Naive thymus-derived CD4-positive, alpha-beta T cell (primary cell): Measurements from ENCODE around the gene KCTD1. TPM values are rescaled to one million over a fixed set of nuclear protein-coding genes. Genes with fewer than 3 reads are reported as not detected.

ENCODE experiments used
- ATAC-seq: fragments of 150-1000 bp; cut with Tn5 transposase; 2 replicates; pipeline ENCODE4 v1.10.0; 2021; ENCODE audit warnings: mild to moderate bottlenecking, moderate library complexity
- CTCF ChIA-PET: fragments of 350-600 bp; sonication (Branson Sonifier 250); formaldehyde crosslinking; loops from one replicate; lab custom pipeline; 2021; ENCODE audit warnings: antibody characterized with exemption; lab: Charles Lee
- POLR2A ChIA-PET: fragments of 350-600 bp; sonication (Branson Sonifier 250); formaldehyde crosslinking; loops from one replicate; lab custom pipeline; 2021; ENCODE audit warnings: antibody characterized with exemption, inconsistent platforms; lab: Charles Lee
- DNase-seq, 9 donors: peaks; one replicate each; pipeline versions ENCODE4 v3.0.0 to v3.0.0-alpha.2; 2020 to 2022; ENCODE audit warnings: mixed read lengths in 1 of 9
- H3K27ac ChIP-seq: one replicate; pipeline ENCODE4 v1.7.0; 2013; ENCODE audit warnings: mild to moderate bottlenecking, low read depth, low read length, moderate library complexity
- H3K27me3 ChIP-seq, 2 donors: one replicate each; pipeline ENCODE4 v1.7.0; 2013; ENCODE audit warnings: low read length in 2 of 2, mild to moderate bottlenecking in 2 of 2, moderate library complexity in 2 of 2; ENCODE audit not compliant: control insufficient read depth in 2 of 2, insufficient read depth in 2 of 2
- H3K36me3 ChIP-seq, 3 experiments: 1 replicate in 2 of 3; 2 replicates in 1 of 3; pipeline ENCODE4 v1.7.0; 2013; ENCODE audit warnings: low read length in 3 of 3, mild to moderate bottlenecking in 3 of 3, moderate library complexity in 1 of 3; ENCODE audit not compliant: insufficient read depth in 3 of 3, control insufficient read depth in 2 of 3
- H3K4me1 ChIP-seq, 2 donors: one replicate each; pipeline ENCODE4 v1.7.0; 2013; ENCODE audit warnings: low read length in 2 of 2, mild to moderate bottlenecking in 2 of 2, moderate library complexity in 1 of 2; ENCODE audit not compliant: control insufficient read depth in 2 of 2, insufficient read depth in 2 of 2
- H3K4me3 ChIP-seq: 2 replicates; pipeline ENCODE4 v1.7.0; 2013; ENCODE audit warnings: mild to moderate bottlenecking, low read length
- H3K9me3 ChIP-seq, 3 experiments: 1 replicate in 2 of 3; 2 replicates in 1 of 3; pipeline ENCODE4 v1.7.0; 2013; ENCODE audit warnings: low read length in 3 of 3; ENCODE audit not compliant: control insufficient read depth in 2 of 3
- H3K27ac Mint-ChIP-seq, 9 donors: one replicate each; pipeline ENCODE4 v1.8.0; 2020 to 2022; ENCODE audit warnings: mixed read lengths in 9 of 9, mild to moderate bottlenecking in 8 of 9, moderate library complexity in 5 of 9, inconsistent platforms in 2 of 9
- H3K27me3 Mint-ChIP-seq, 5 donors: one replicate each; pipeline ENCODE4 v1.8.0; 2021 to 2022; ENCODE audit warnings: mixed read lengths in 5 of 5, mild to moderate bottlenecking in 1 of 5
- H3K36me3 Mint-ChIP-seq, 5 donors: one replicate each; pipeline ENCODE4 v1.8.0; 2020 to 2022; ENCODE audit warnings: mixed read lengths in 5 of 5, mild to moderate bottlenecking in 3 of 5, inconsistent platforms in 1 of 5
- H3K4me1 Mint-ChIP-seq, 7 donors: one replicate each; pipeline ENCODE4 v1.8.0; 2020 to 2022; ENCODE audit warnings: mixed read lengths in 7 of 7, mild to moderate bottlenecking in 3 of 7, inconsistent platforms in 1 of 7
- H3K4me3 Mint-ChIP-seq, 10 donors: one replicate each; pipeline ENCODE4 v1.8.0; 2020 to 2022; ENCODE audit warnings: mild to moderate bottlenecking in 10 of 10, mixed read lengths in 10 of 10, moderate library complexity in 6 of 10, inconsistent platforms in 2 of 10
- H3K9me3 Mint-ChIP-seq, 11 donors: one replicate each; pipeline ENCODE4 v1.8.0; 2020 to 2022; ENCODE audit warnings: mixed read lengths in 11 of 11, mild to moderate bottlenecking in 4 of 11, inconsistent platforms in 1 of 11, moderate library complexity in 1 of 11
- intact Hi-C, 2 donors: fragments of 100-400 bp; cut with micrococcal nuclease; formaldehyde crosslinking; loops; one replicate each; pipeline ENCODE4 v1.15.1; 2023
- polyA plus RNA-seq, 2 donors: library from polyadenylated mRNA; unstranded; fragments of 300-500 nt; fragmentation: Illumina TruSeq; gene quantifications; one replicate each; pipeline ENCODE4 v1.2.3, GENCODE V29; 2021
- total RNA-seq, 6 experiments: library from RNA in 5 of 6; stranded (reverse) in 5 of 6; gene quantifications; 1 replicate in 5 of 6; 2 replicates in 1 of 6; pipeline ENCODE4 v1.2.3 and lab custom pipeline; 2021 to 2026

Gene KCTD1
- total and polyA plus RNA-seq, 7 experiments from 2014 or later: 0.19 to 4.5 (median 2.4) TPM

GRCh38 chr18:26515643-26516487 is 32.5 kb downstream of the KCTD1 start:
- no peak for ATAC-seq
- no peak overlapping the region for H3K27ac Mint-ChIP-seq
- H3K36me3 Mint-ChIP-seq: no peaks in the 10 kb centered on the region
- H3K4me3 ChIP-seq: no peak overlapping the region
- H3K4me1 Mint-ChIP-seq: peaks cover 0 to 4% (median 0%) of the 10 kb centered on the region in 7 donors
- peaks cover 0 to 5% (median 0%) of the 10 kb centered on the region in 5 donors for H3K27me3 Mint-ChIP-seq
- H3K27me3 ChIP-seq: no peaks in the 10 kb centered on the region
- no peaks in the 10 kb centered on the region for H3K36me3 ChIP-seq
- no peak overlapping the region for H3K27ac ChIP-seq
- intact Hi-C loops: no loop called here
- no peaks in the 10 kb centered on the region for H3K9me3 ChIP-seq
- DNase-seq: no peak
- H3K4me1 ChIP-seq: no peaks in the 10 kb centered on the region
- ChIA-PET POLR2A (no interaction called here), CTCF (no interaction called here)
- no peaks in the 10 kb centered on the region for H3K9me3 Mint-ChIP-seq
- H3K4me3 Mint-ChIP-seq: no peak overlapping the region

- H3K36me3 Mint-ChIP-seq: no peaks in the 10 kb centered on the region
- no peaks in the 10 kb centered on the region for H3K36me3 ChIP-seq
- no peak overlapping the region for H3K27ac ChIP-seq
- CTCF ChIA-PET: no interaction called here
- H3K4me1 ChIP-seq: no peaks in the 10 kb centered on the region
- H3K9me3 Mint-ChIP-seq: no peaks in the 10 kb centered on the region
- H3K4me3 ChIP-seq: no peak overlapping the region
- H3K27me3 Mint-ChIP-seq: peaks cover 0 to 5% (median 0%) of the 10 kb centered on the region in 5 donors
- intact Hi-C loops: no loop called here
- DNase-seq: no peak
- H3K9me3 ChIP-seq: no peaks in the 10 kb centered on the region
- no peak overlapping the region for H3K4me3 Mint-ChIP-seq
- no peak overlapping the region for H3K27ac Mint-ChIP-seq
- no peak for ATAC-seq
- POLR2A ChIA-PET: no interaction called here
- no peaks in the 10 kb centered on the region for H3K27me3 ChIP-seq
- peaks cover 0 to 2% (median 0%) of the 10 kb centered on the region in 7 donors for H3K4me1 Mint-ChIP-seq
Observed at GRCh38 chr18:26511339-26512071, 36.8 kb downstream of the KCTD1 start.

- Mint-ChIP-seq H3K27ac (no peak overlapping the region), H3K4me3 (no peak overlapping the region), H3K36me3 (no peaks in the 10 kb centered on the region), H3K9me3 (no peaks in the 10 kb centered on the region), H3K4me1 (no peaks in the 10 kb centered on the region), H3K27me3 (peaks cover 0 to 5% (median 0%) of the 10 kb centered on the region in 5 donors)
- Histone ChIP-seq H3K9me3 (no peaks in the 10 kb centered on the region), H3K27me3 (no peaks in the 10 kb centered on the region), H3K36me3 (no peaks in the 10 kb centered on the region), H3K4me1 (no peaks in the 10 kb centered on the region), H3K4me3 (no peak overlapping the region), H3K27ac (no peak overlapping the region)
- ChIA-PET CTCF (interaction anchor here (0.7 kb wide), 1 partner anchor 356 kb away, joined by 3 read pairs; no protein-coding TSS in a partner anchor), POLR2A (no interaction called here)
- intact Hi-C loops: no loop called here
- ATAC-seq (no peak), DNase-seq (no peak)
Observed at GRCh38 chr18:26510337-26510736, 38.0 kb downstream of the KCTD1 start.

DNA sequence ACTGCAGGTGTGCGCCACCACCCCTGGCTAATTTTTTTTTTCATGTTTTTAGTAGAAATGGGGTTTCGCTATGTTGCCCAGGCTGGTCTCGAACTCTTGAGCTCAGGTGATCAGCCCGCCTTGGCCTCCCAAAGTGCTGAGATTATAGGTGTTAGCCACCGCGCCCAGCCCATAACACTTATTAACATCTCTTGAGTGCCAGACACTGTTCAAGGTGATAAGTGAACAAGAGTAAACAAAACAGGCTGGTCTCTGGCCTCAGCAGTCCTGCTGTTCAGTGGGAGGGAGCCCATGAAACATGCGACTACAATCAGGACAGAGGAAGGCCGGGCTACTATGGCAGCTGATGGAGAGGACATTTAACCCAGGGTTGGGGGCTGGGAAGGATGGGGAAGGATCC is 42.3 kb downstream of the KCTD1 start:
- H3K27ac ChIP-seq: no peak overlapping the region
- no peaks in the 10 kb centered on the region for H3K9me3 Mint-ChIP-seq
- no peak overlapping the region for H3K27ac Mint-ChIP-seq
- no peak for DNase-seq
- H3K4me1 Mint-ChIP-seq: peaks cover 0 to 7% (median 4%) of the 10 kb centered on the region in 7 donors
- no peaks in the 10 kb centered on the region for H3K27me3 ChIP-seq
- H3K36me3 ChIP-seq: no peaks in the 10 kb centered on the region
- H3K4me1 ChIP-seq: no peaks in the 10 kb centered on the region
- H3K4me3 Mint-ChIP-seq: no peak overlapping the region
- ChIA-PET CTCF (no interaction called here), POLR2A (no interaction called here)
- no peaks in the 10 kb centered on the region for H3K9me3 ChIP-seq
- intact Hi-C loops: no loop called here
- H3K4me3 ChIP-seq: no peak overlapping the region
- ATAC-seq: no peak
- peaks cover 0 to 4% (median 0%) of the 10 kb centered on the region in 5 donors for H3K27me3 Mint-ChIP-seq
- H3K36me3 Mint-ChIP-seq: peaks cover 0 to 1% (median 0%) of the 10 kb centered on the region in 5 donors

DNA sequence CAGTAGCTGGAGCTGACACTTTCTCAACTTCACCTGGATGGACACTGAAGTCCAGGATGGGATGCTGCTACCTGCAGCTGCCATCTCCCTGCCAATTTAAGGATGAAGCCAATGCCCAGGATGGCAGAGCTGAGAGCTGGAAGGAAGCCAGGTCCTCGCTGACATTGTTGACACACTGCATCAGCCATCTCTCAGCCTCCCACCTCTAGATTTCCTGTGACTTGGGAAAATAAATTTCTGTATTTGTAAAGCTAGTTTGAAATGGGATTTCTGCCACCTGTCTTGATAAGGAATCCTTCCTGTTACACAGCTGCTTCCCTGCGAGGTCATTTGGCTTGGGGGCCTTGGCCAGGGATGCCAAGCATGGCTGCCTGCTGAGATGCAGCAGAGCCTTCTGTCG is 43.5 kb downstream of the KCTD1 start:
- peaks cover 0 to 4% (median 0%) of the 10 kb centered on the region in 5 donors for H3K27me3 Mint-ChIP-seq
- no peak for ATAC-seq

DNA sequence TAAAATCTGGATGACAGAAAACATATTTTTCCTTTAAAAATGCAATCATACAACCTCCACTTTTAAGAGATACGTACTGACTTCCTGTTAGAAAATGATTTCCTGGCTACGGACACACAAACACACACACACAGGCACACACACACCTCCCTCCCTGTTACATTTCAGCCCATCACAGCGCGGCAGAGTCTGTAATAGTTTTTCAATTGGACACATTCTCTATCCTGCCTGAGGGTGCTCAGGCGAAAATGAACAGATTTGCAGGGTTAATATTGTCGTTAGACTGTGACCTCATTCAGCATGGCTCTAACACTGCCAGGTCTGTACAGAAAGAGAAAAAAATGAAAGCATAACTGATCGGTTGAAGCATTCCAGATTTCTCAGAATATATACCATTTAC is 45.0 kb downstream of the KCTD1 start:
- intact Hi-C loops: no loop called here
- H3K4me3 Mint-ChIP-seq: no peak overlapping the region
- H3K36me3 Mint-ChIP-seq: peaks cover 0 to 7% (median 0%) of the 10 kb centered on the region in 5 donors
- H3K4me3 ChIP-seq: no peak overlapping the region
- no peak overlapping the region for H3K27ac ChIP-seq
- H3K9me3 ChIP-seq: no peaks in the 10 kb centered on the region
- ATAC-seq: no peak
- H3K4me1 ChIP-seq: no peaks in the 10 kb centered on the region
- H3K27me3 ChIP-seq: no peaks in the 10 kb centered on the region
- no peaks in the 10 kb centered on the region for H3K9me3 Mint-ChIP-seq
- peaks cover 0 to 7% (median 4%) of the 10 kb centered on the region in 7 donors for H3K4me1 Mint-ChIP-seq
- ChIA-PET POLR2A (no interaction called here), CTCF (no interaction called here)
- H3K36me3 ChIP-seq: no peaks in the 10 kb centered on the region
- H3K27me3 Mint-ChIP-seq: peaks cover 0 to 2% (median 0%) of the 10 kb centered on the region in 5 donors
- no peak overlapping the region for H3K27ac Mint-ChIP-seq
- no peak for DNase-seq

More for the DNA sequence above, 43.5 kb downstream of the KCTD1 start:
- Histone ChIP-seq H3K27ac (no peak overlapping the region), H3K27me3 (no peaks in the 10 kb centered on the region), H3K9me3 (no peaks in the 10 kb centered on the region), H3K36me3 (no peaks in the 10 kb centered on the region), H3K4me1 (no peaks in the 10 kb centered on the region), H3K4me3 (no peak overlapping the region)
- intact Hi-C loops: no loop called here
- Mint-ChIP-seq H3K27ac (no peak overlapping the region), H3K9me3 (no peaks in the 10 kb centered on the region), H3K4me3 (no peak overlapping the region), H3K36me3 (peaks cover 0 to 5% (median 0%) of the 10 kb centered on the region in 5 donors), H3K4me1 (peaks cover 0 to 7% (median 4%) of the 10 kb centered on the region in 7 donors)
- no peak for DNase-seq
- ChIA-PET POLR2A (no interaction called here), CTCF (interaction anchor here (0.6 kb wide), 1 partner anchor 228 kb away, joined by 4 read pairs; no protein-coding TSS in a partner anchor)
